IMR-90 (cell line): ENCODE results near the gene NOS1AP. TPM values are rescaled to one million over a fixed set of nuclear protein-coding genes. Genes with fewer than 3 reads are reported as not detected.

Experiments used
- ATAC-seq: fragments of 200-7000 bp; cut with Tn5 transposase; 2 replicates; pipeline ENCODE4 v1.9.1; 2020; ENCODE audit warnings: low read depth, mild to moderate bottlenecking, moderate library complexity
- BruUV-seq: library from RNA; stranded (reverse); fragments of 400-500 nt; replicated peaks from 2 replicates; lab custom pipeline; 2021; lab: Mats Ljungman, UMichigan
- CTCF ChIA-PET: fragments of 300-600 bp; formaldehyde crosslinking; extraction: SDS; loops from one replicate; lab custom pipeline; 2021; ENCODE audit warnings: antibody characterized with exemption; lab: Yijun Ruan, JAX
- POLR2A ChIA-PET: fragments of 300-600 bp; sonication (Branson Sonifier 250); formaldehyde crosslinking; loops from one replicate; lab custom pipeline; 2022; ENCODE audit warnings: antibody characterized with exemption; ENCODE audit not compliant: unreplicated experiment; lab: Charles Lee
- DNase-seq: peaks from one replicate; pipeline ENCODE4 v3.0.0; 2013
- H2AFZ ChIP-seq: replicated peaks from 2 replicates; pipeline ENCODE3; 2013; ENCODE audit warnings: low read length, mild to moderate bottlenecking; ENCODE audit not compliant: poor library complexity
- H2AK5ac ChIP-seq: 2 replicates; pipeline ENCODE4 v1.6.1; 2013; ENCODE audit warnings: low read depth, low read length, inconsistent platforms
- H2AK9ac ChIP-seq: replicated peaks from 2 replicates; pipeline ENCODE3; 2013; ENCODE audit warnings: mild to moderate bottlenecking, low read depth, low read length, moderate library complexity; ENCODE audit not compliant: poor library complexity
- H2BK120ac ChIP-seq: 2 replicates; pipeline ENCODE4 v1.6.1; 2013; ENCODE audit warnings: low read depth, low read length, inconsistent platforms
- H2BK15ac ChIP-seq: 3 replicates; pipeline ENCODE4 v1.6.1; 2013; ENCODE audit warnings: low read depth, low read length, inconsistent platforms
- H2BK20ac ChIP-seq: 2 replicates; pipeline ENCODE4 v1.6.1; 2013; ENCODE audit warnings: low read depth, mild to moderate bottlenecking, inconsistent platforms, low read length, moderate library complexity
- H2BK5ac ChIP-seq: 2 replicates; pipeline ENCODE4 v1.6.1; 2013; ENCODE audit warnings: mild to moderate bottlenecking, low read depth, low read length, inconsistent platforms; ENCODE audit not compliant: poor library complexity, severe bottlenecking
- H3K14ac ChIP-seq: replicated peaks from 2 replicates; pipeline ENCODE4 v1.6.1; 2013; ENCODE audit warnings: low read depth, low read length, inconsistent platforms
- H3K18ac ChIP-seq: 2 replicates; pipeline ENCODE4 v1.6.1; 2013; ENCODE audit warnings: low read depth, low read length, control low read depth
- H3K23ac ChIP-seq: 2 replicates; pipeline ENCODE4 v1.6.1; 2013; ENCODE audit warnings: low read depth, low read length, inconsistent platforms
- H3K27ac ChIP-seq: 2 replicates; pipeline ENCODE4 v1.5.1; 2013; ENCODE audit warnings: mild to moderate bottlenecking, control low read depth, low read length; ENCODE audit not compliant: insufficient read depth
- H3K27me3 ChIP-seq: 2 replicates; pipeline ENCODE4 v1.6.1; 2013; ENCODE audit warnings: low read length; ENCODE audit not compliant: control insufficient read depth, insufficient read depth
- H3K36me3 ChIP-seq: 2 replicates; pipeline ENCODE4 v1.6.1; 2013; ENCODE audit warnings: low read length, mixed read lengths; ENCODE audit not compliant: control insufficient read depth, insufficient read depth
- H3K4ac ChIP-seq: 2 replicates; pipeline ENCODE4 v1.6.1; 2013; ENCODE audit warnings: low read depth, low read length, inconsistent platforms
- H3K4me1 ChIP-seq: 2 replicates; pipeline ENCODE4 v1.6.1; 2013; ENCODE audit warnings: low read length, mixed read lengths; ENCODE audit not compliant: control insufficient read depth, insufficient read depth
- H3K4me2 ChIP-seq: 2 replicates; pipeline ENCODE4 v1.6.1; 2013; ENCODE audit warnings: low read depth, mild to moderate bottlenecking, control low read depth, low read length, moderate library complexity
- H3K4me3 ChIP-seq: 2 replicates; pipeline ENCODE4 v1.5.1; 2013; ENCODE audit warnings: low read depth, mild to moderate bottlenecking, control low read depth, low read length, moderate library complexity; ENCODE audit not compliant: insufficient read depth
- H3K56ac ChIP-seq: 2 replicates; pipeline ENCODE4 v1.6.1; 2013; ENCODE audit warnings: low read length, inconsistent platforms; ENCODE audit not compliant: insufficient read depth; ENCODE audit errors: extremely low read depth
- H3K79me1 ChIP-seq, 2 experiments: 2 replicates each; pipeline ENCODE4 v1.6.1; 2013; ENCODE audit warnings: low read length in 2 of 2, inconsistent platforms in 1 of 2, low read depth in 1 of 2
- H3K9ac ChIP-seq: 2 replicates; pipeline ENCODE4 v1.6.1; 2013; ENCODE audit warnings: low read depth, low read length, control low read depth
- H3K9me1 ChIP-seq: 2 replicates; pipeline ENCODE4 v1.6.1; 2013; ENCODE audit warnings: low read length, inconsistent platforms; ENCODE audit not compliant: insufficient read depth
- H3K9me3 ChIP-seq: 2 replicates; pipeline ENCODE4 v1.6.1; 2013; ENCODE audit warnings: low read length; ENCODE audit not compliant: control insufficient read depth, insufficient read depth
- H4K20me1 ChIP-seq: 2 replicates; pipeline ENCODE4 v1.6.1; 2013; ENCODE audit warnings: low read length, inconsistent platforms; ENCODE audit not compliant: insufficient read depth
- H4K5ac ChIP-seq: 2 replicates; pipeline ENCODE4 v1.6.1; 2013; ENCODE audit warnings: mild to moderate bottlenecking, low read depth, low read length, control low read depth
- H4K8ac ChIP-seq, 2 experiments: 2 replicates each; pipeline ENCODE4 v1.6.1; 2013; ENCODE audit warnings: low read depth in 2 of 2, low read length in 2 of 2, control low read depth in 1 of 2, inconsistent platforms in 1 of 2
- H4K91ac ChIP-seq: 2 replicates; pipeline ENCODE4 v1.6.1; 2013; ENCODE audit warnings: low read depth, low read length, inconsistent platforms; ENCODE audit not compliant: insufficient read depth
- CEBPB ChIP-seq: IDR thresholded peaks from 2 replicates; pipeline ENCODE4 v1.6.1; 2012; ENCODE audit warnings: low read depth, low read length, improper control_type of control experiment
- MAFK ChIP-seq: IDR thresholded peaks from 2 replicates; pipeline ENCODE4 v1.6.1; 2012; ENCODE audit warnings: low read depth, low read length, improper control_type of control experiment
- POLR2A ChIP-seq: IDR thresholded peaks from 2 replicates; pipeline ENCODE4 v1.6.1; 2012; ENCODE audit warnings: mild to moderate bottlenecking, low read depth, low read length
- RFX5 ChIP-seq: IDR thresholded peaks from 2 replicates; pipeline ENCODE4 v1.8.0; 2012; ENCODE audit warnings: low read depth, mild to moderate bottlenecking, low read length, moderate library complexity
- USF2 ChIP-seq: fragments of 150-350 bp; IDR thresholded peaks from 2 replicates; pipeline ENCODE4 v1.6.1; 2017; ENCODE audit warnings: mild to moderate bottlenecking, antibody characterized with exemption, low read length, low read depth
- whole genome bisulfite sequencing, 2 experiments: methylation state at CpG; one replicate each; pipeline versions ENCODE4 v1.1.5 to v1.1.7; 2013; ENCODE audit warnings: missing lambda C conversion rate in 2 of 2; ENCODE audit not compliant: insufficient read length in 1 of 2; ENCODE audit errors: extremely low coverage in 2 of 2; 5-methylcytosine and 5-hydroxymethylcytosine counted together
- dilution Hi-C: fragments of 300-500 bp; cut with HindIII; formaldehyde crosslinking; loops from one replicate; pipeline ENCODE4 v1.14.3; 2018; ENCODE audit warnings: low sequenced_read_pairs; ENCODE audit not compliant: unreplicated experiment
- in situ Hi-C: fragments of 300-500 bp; cut with MboI; formaldehyde crosslinking; loops from 3 replicates; pipeline ENCODE4 v1.14.3; 2019; ENCODE audit warnings: low sequenced_read_pairs, inconsistent platforms, mixed read lengths
- intact Hi-C: fragments of 100-400 bp; cut with micrococcal nuclease; formaldehyde crosslinking; loops from 2 replicates; pipeline ENCODE4 v1.10.0; 2022
- polyA plus RNA-seq, 3 experiments: library from polyadenylated mRNA; depleted of rRNA; stranded (reverse); fragments of >200 nt; gene quantifications; 2 replicates each; pipeline ENCODE4 v1.2.3, GENCODE V29; 2012; ENCODE audit warnings: low replicate concordance in 1 of 3
- total RNA-seq: library from RNA; depleted of rRNA; stranded (reverse); fragments of >200 nt; gene quantifications from 2 replicates; pipeline ENCODE4 v1.2.3, GENCODE V29; 2012

The NOS1AP gene
- total and polyA plus RNA-seq, 2 of the 4 experiments (the other 2 are of a cell fraction), result 0.18 to 0.19 TPM

- dilution Hi-C loops (no loop called here), intact Hi-C loops (loop anchor here (10.0 kb wide), 1 partner anchor 602 kb away; no protein-coding TSS in a partner anchor), in situ Hi-C loops (loop anchor here (25.0 kb wide), 1 partner anchor 610 kb away; no protein-coding TSS in a partner anchor)
- H2AFZ ChIP-seq, result no peak overlapping the region
- no CpG with 5 or more reads among the region's 3 CpGs for WGBS, 2 experiments
- no peak overlapping the region for H3K4me3 ChIP-seq
- H3K9me3 ChIP-seq, result no peaks in the 10 kb centered on the region
- ATAC-seq, result peak; percentile 27; the same call in 1 of the 2 replicates
- H3K4me2 ChIP-seq, result no peak overlapping the region
- H4K5ac ChIP-seq, result no peak overlapping the region
- H3K27me3 ChIP-seq, result peaks cover 37% of the 10 kb centered on the region
- no peak overlapping the region for H3K56ac ChIP-seq
- H4K20me1 ChIP-seq, result no peaks in the 10 kb centered on the region
- no peaks in the 10 kb centered on the region for H3K79me1 ChIP-seq
- no peaks in the 10 kb centered on the region for H3K36me3 ChIP-seq
- H3K4me1 ChIP-seq, result no peaks in the 10 kb centered on the region
- H3K4ac ChIP-seq, result no peak overlapping the region
- H2BK120ac ChIP-seq, result no peak overlapping the region
- H4K8ac ChIP-seq, result no peak overlapping the region
- no peak for DNase-seq
- H3K9ac ChIP-seq, result no peak overlapping the region
- H4K91ac ChIP-seq, result no peak overlapping the region
- H2BK15ac ChIP-seq, result no peak overlapping the region
- TF ChIP-seq CEBPB, result no peak
- no peak for TF ChIP-seq POLR2A
- TF ChIP-seq USF2, result no peak
- no peak for TF ChIP-seq MAFK
- no peak for TF ChIP-seq RFX5
- no peak overlapping the region for H2BK5ac ChIP-seq
- no peak overlapping the region for H3K27ac ChIP-seq
- H2AK9ac ChIP-seq, result no peak overlapping the region
- H3K9me1 ChIP-seq, result no peaks in the 10 kb centered on the region
- H3K14ac ChIP-seq, result no peak overlapping the region
- no peak overlapping the region for H3K23ac ChIP-seq
- no peak overlapping the region for H3K18ac ChIP-seq
- H2AK5ac ChIP-seq, result no peak overlapping the region
- no peak overlapping the region for H2BK20ac ChIP-seq
- CTCF ChIA-PET, result no interaction called here
- BruUV-seq, result no TSS peak
- POLR2A ChIA-PET, result no interaction called here
These were observed 327.6 kb downstream of the NOS1AP start for GRCh38 chr1:162397039-162397448.
